Measurements from ENCODE around the gene CFAP54. TPM values are rescaled to one million over a fixed set of nuclear protein-coding genes. Genes with fewer than 3 reads are reported as not detected.

CFAP54 gene
- total and polyA plus RNA-seq, 2 donors (not counting 3 experiments of a cell fraction or from before 2014, with no cell fraction given) = 3.6 to 26.9 TPM

DNA sequence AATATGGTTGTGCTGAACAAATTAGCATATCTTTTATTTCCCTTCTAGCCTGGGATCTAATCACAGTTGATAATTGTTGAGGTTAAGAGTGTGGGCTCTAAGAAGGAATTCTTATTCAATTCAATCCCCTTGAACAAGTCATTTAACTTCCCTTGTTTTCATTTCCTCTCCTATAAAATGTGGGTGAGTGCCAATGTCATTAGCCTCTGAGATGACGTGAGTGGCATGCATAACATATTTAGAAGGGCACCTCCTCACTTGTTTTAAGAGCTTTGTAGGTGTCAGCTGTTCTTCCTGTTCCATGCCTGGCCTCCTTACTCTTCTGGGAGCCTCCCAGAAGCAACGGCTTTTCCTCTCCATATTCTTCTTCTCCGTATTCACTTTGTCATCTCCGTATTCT lies 262.2 kb downstream of the CFAP54 start:
- Histone ChIP-seq H3K27me3 (ENCODE audit: control insufficient read depth in 2 of 2, insufficient read depth in 2 of 2, low read length in 2 of 2) (no peaks in the 10 kb centered on the region), H3K36me3 (ENCODE audit: control insufficient read depth in 2 of 2, extremely low read depth in 1 of 2, insufficient read depth in 2 of 2, low read length in 2 of 2) (peaks cover under 1 to 2% of the 10 kb centered on the region in 2 experiments), H3K4me1 (ENCODE audit: control insufficient read depth, extremely low read depth, insufficient read depth, low read length) (peaks cover 7% of the 10 kb centered on the region), H4K20me1 (replicated peaks; ENCODE audit: control insufficient read depth, extremely low read depth, insufficient read depth, low read length) (no peaks in the 10 kb centered on the region), H2AFZ (ENCODE audit: low read depth, low read length) (no peak overlapping the region), H3K9ac (replicated peaks; ENCODE audit: extremely low read depth, insufficient read depth, low read length) (no peak overlapping the region), H3K79me2 (ENCODE audit: control insufficient read depth, insufficient read depth, low read length) (no peaks in the 10 kb centered on the region), H3K4me2 (ENCODE audit: insufficient read depth, low read length) (peak overlapping the region; percentile 16), H3K9me1 (replicated peaks; ENCODE audit: control insufficient read depth, extremely low read depth, insufficient read depth, low read length) (peaks cover 2% of the 10 kb centered on the region), H3K27ac (ENCODE audit: insufficient read depth, low read depth, low read length) (no peak overlapping the region), H3K9me3 (replicated peaks; ENCODE audit: control insufficient read depth, insufficient read depth, low read length) (no peaks in the 10 kb centered on the region), H3K4me3 (replicated peaks in 1 of 3; ENCODE audit: insufficient read depth in 1 of 3, low read depth in 1 of 3, low read length in 3 of 3) (no peak overlapping the region)
- intact Hi-C loops (cut with micrococcal nuclease) (no loop called here), dilution Hi-C loops (cut with MboI; ENCODE audit: extremely low pct_ligation_motif_present, low sequenced_read_pairs) (no loop called here)
- FAIRE-seq (no peak), DNase-seq (ENCODE audit: low read depth, low spot score) (peak; percentile 46)
- TF ChIP-seq MYC (IDR thresholded peaks at IDR 0.05; ENCODE audit: low read depth, low read length) = no peak
- no peak for TF ChIP-seq FOS (IDR thresholded peaks at IDR 0.05; ENCODE audit: borderline replicate concordance, insufficient read depth, low read length)
- TF ChIP-seq JUN (IDR thresholded peaks at IDR 0.05; ENCODE audit: borderline replicate concordance, insufficient read depth, insufficient read length, low read depth) = no peak
- TF ChIP-seq, protein P1, sequence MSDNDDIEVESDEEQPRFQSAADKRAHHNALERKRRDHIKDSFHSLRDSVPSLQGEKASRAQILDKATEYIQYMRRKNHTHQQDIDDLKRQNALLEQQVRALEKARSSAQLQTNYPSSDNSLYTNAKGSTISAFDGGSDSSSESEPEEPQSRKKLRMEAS (IDR thresholded peaks at IDR 0.05; ENCODE audit: insufficient read depth, insufficient read length) = no peak
- no peak for TF ChIP-seq POLR2AphosphoS5 (IDR thresholded peaks at IDR 0.05; ENCODE audit: insufficient read depth, low read depth, low read length)
- TF ChIP-seq, protein P2, sequence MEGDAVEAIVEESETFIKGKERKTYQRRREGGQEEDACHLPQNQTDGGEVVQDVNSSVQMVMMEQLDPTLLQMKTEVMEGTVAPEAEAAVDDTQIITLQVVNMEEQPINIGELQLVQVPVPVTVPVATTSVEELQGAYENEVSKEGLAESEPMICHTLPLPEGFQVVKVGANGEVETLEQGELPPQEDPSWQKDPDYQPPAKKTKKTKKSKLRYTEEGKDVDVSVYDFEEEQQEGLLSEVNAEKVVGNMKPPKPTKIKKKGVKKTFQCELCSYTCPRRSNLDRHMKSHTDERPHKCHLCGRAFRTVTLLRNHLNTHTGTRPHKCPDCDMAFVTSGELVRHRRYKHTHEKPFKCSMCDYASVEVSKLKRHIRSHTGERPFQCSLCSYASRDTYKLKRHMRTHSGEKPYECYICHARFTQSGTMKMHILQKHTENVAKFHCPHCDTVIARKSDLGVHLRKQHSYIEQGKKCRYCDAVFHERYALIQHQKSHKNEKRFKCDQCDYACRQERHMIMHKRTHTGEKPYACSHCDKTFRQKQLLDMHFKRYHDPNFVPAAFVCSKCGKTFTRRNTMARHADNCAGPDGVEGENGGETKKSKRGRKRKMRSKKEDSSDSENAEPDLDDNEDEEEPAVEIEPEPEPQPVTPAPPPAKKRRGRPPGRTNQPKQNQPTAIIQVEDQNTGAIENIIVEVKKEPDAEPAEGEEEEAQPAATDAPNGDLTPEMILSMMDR (IDR thresholded peaks at IDR 0.05; ENCODE audit: extremely low read depth in 1 of 2, insufficient read depth in 1 of 2, low read depth in 1 of 2, low read length in 2 of 2) = no peak
- no peak for TF ChIP-seq GATA2 (IDR thresholded peaks at IDR 0.05; ENCODE audit: insufficient read depth, insufficient read length, low read depth, low read length)
- TF ChIP-seq POLR2A (IDR thresholded peaks at IDR 0.05; ENCODE audit: low read depth, low read length) = no peak
- no peak for TF ChIP-seq EZH2 (IDR thresholded peaks at IDR 0.05; ENCODE audit: borderline replicate concordance, low read depth, low read length, severe bottlenecking)
- ChIA-PET POLR2A (no interaction called here), CTCF (interaction anchor here (1.3 kb wide), 1 partner anchor 14 kb away, joined by 4 read pairs; no protein-coding TSS in a partner anchor)
- BruUV-seq (replicated peaks) = no TSS peak

Measured in endothelial cell of umbilical vein (primary cell).